GM23338 (cell line): ENCODE data around the gene NBEAL2. TPM values are rescaled to one million over a fixed set of nuclear protein-coding genes. Genes with fewer than 3 reads are reported as not detected.

Experiments used
- ATAC-seq: fragments of 200-7000 bp; cut with Tn5 transposase; 3 replicates; pipeline ENCODE4 v1.9.1; 2020
- DNase-seq: peaks from one replicate; pipeline ENCODE4 v3.0.0-alpha.2; 2015; ENCODE audit warnings: low spot score
- H2AFZ ChIP-seq: fragments of 200-600 bp; sonication (generic); 2 replicates; pipeline ENCODE4 v1.8.0; 2016; ENCODE audit warnings: antibody characterized with exemption, mild to moderate bottlenecking, moderate library complexity
- H3F3A ChIP-seq: fragments of 200-600 bp; sonication (generic); replicated peaks from 2 replicates; pipeline ENCODE4 v1.8.0; 2017; ENCODE audit warnings: antibody characterized with exemption, mixed run types, low read depth
- H3K27ac ChIP-seq: fragments of 200-600 bp; sonication (generic); 2 replicates; pipeline ENCODE4 v1.6.1; 2016; ENCODE audit warnings: low read depth
- H3K27me3 ChIP-seq: fragments of 200-600 bp; sonication (generic); 2 replicates; pipeline ENCODE4 v1.8.0; 2016; ENCODE audit warnings: mild to moderate bottlenecking, mixed run types, moderate library complexity; ENCODE audit not compliant: insufficient read depth
- H3K36me3 ChIP-seq: fragments of 200-600 bp; sonication (generic); 2 replicates; pipeline ENCODE4 v1.8.0; 2016; ENCODE audit warnings: mild to moderate bottlenecking; ENCODE audit not compliant: insufficient read depth
- H3K4me1 ChIP-seq: fragments of 200-600 bp; sonication (generic); 2 replicates; pipeline ENCODE4 v1.8.0; 2016; ENCODE audit warnings: mild to moderate bottlenecking, moderate library complexity; ENCODE audit not compliant: insufficient read depth
- H3K4me2 ChIP-seq: fragments of 200-600 bp; sonication (generic); 2 replicates; pipeline ENCODE4 v1.7.1; 2017; ENCODE audit warnings: mixed run types
- H3K4me3 ChIP-seq: fragments of 200-600 bp; sonication (generic); 2 replicates; pipeline ENCODE4 v1.6.1; 2016; ENCODE audit warnings: mixed run types
- H3K79me2 ChIP-seq: fragments of 200-600 bp; sonication (generic); replicated peaks from 2 replicates; pipeline ENCODE4 v1.8.0; 2017; ENCODE audit warnings: mild to moderate bottlenecking; ENCODE audit not compliant: insufficient read depth
- H3K9me2 ChIP-seq: fragments of 200-600 bp; sonication (generic); 2 replicates; pipeline ENCODE4 v1.8.0; 2017; ENCODE audit not compliant: insufficient read depth
- H4K20me1 ChIP-seq: fragments of 200-600 bp; sonication (generic); replicated peaks from 2 replicates; pipeline ENCODE4 v1.8.0; 2017; ENCODE audit warnings: mild to moderate bottlenecking; ENCODE audit not compliant: insufficient read depth
- H3K27ac Mint-ChIP-seq: 2 replicates; pipeline ENCODE4 v1.8.0; 2020; ENCODE audit warnings: inconsistent platforms, mild to moderate bottlenecking, moderate library complexity, mixed read lengths
- H3K27me3 Mint-ChIP-seq: 3 replicates; pipeline ENCODE4 v1.8.0; 2022; ENCODE audit warnings: low read depth, mild to moderate bottlenecking, moderate library complexity, mixed read lengths, inconsistent platforms; ENCODE audit not compliant: insufficient read depth, poor library complexity
- H3K36me3 Mint-ChIP-seq: 3 replicates; pipeline ENCODE4 v1.8.0; 2021; ENCODE audit warnings: low read depth, mild to moderate bottlenecking, inconsistent platforms, moderate library complexity, mixed read lengths
- H3K4me1 Mint-ChIP-seq: 3 replicates; pipeline ENCODE4 v1.8.0; 2020; ENCODE audit warnings: mild to moderate bottlenecking, inconsistent platforms, mixed read lengths
- H3K4me3 Mint-ChIP-seq: 3 replicates; pipeline ENCODE4 v1.8.0; 2021; ENCODE audit warnings: moderate library complexity, mild to moderate bottlenecking, inconsistent platforms, mixed read lengths
- H3K9me3 Mint-ChIP-seq: 3 replicates; pipeline ENCODE4 v1.8.0; 2020; ENCODE audit warnings: moderate library complexity, mild to moderate bottlenecking, inconsistent platforms, mixed read lengths
- CTCF ChIP-seq, 2 experiments: fragments of 200-600 bp in 1 of 2; sonication (generic) in 1 of 2; conservative IDR thresholded peaks; 2 replicates each; pipeline versions ENCODE4 v1.5.1 to v1.6.1; 2016 to 2017; ENCODE audit warnings: antibody characterized with exemption in 2 of 2, low read depth in 2 of 2, mild to moderate bottlenecking in 2 of 2, moderate library complexity in 1 of 2
- ETS1 ChIP-seq: IDR thresholded peaks from 2 replicates; pipeline ENCODE4 v1.6.1; 2016; ENCODE audit warnings: antibody characterized with exemption
- EZH2 ChIP-seq: fragments of 200-600 bp; sonication (generic); IDR thresholded peaks from one replicate; pipeline ENCODE4 v1.8.0; 2017; ENCODE audit warnings: antibody characterized with exemption, mild to moderate bottlenecking, low read depth; ENCODE audit not compliant: unreplicated experiment
- POLR2AphosphoS5 ChIP-seq: IDR thresholded peaks from 2 replicates; pipeline ENCODE4 v1.6.1; 2016; ENCODE audit warnings: antibody characterized with exemption, low read depth
- REST ChIP-seq: IDR thresholded peaks from one replicate; pipeline ENCODE4 v1.6.1; 2018; ENCODE audit warnings: antibody characterized with exemption; ENCODE audit not compliant: unreplicated experiment
- STAT1 ChIP-seq: IDR thresholded peaks from one replicate; pipeline ENCODE4 v1.6.1; 2016; ENCODE audit warnings: antibody characterized with exemption; ENCODE audit not compliant: unreplicated experiment
- ZNF114 ChIP-seq: fragments of 250-450 bp; sonication (Bioruptor Pico); IDR thresholded peaks from 2 replicates; pipeline ENCODE4 v1.5.0; 2020; ENCODE audit warnings: mild to moderate bottlenecking, moderate library complexity
- ZNF331 ChIP-seq: fragments of 250-450 bp; sonication (Bioruptor Pico); IDR thresholded peaks from 2 replicates; pipeline ENCODE4 v1.5.0; 2020; ENCODE audit warnings: low read depth, mild to moderate bottlenecking, moderate library complexity
- polyA plus RNA-seq: library from polyadenylated mRNA; unstranded; fragments of >200 nt; fragmentation: Nextera tagmentation; extraction: Ambion mirVana; gene quantifications from 2 replicates; pipeline ENCODE4 v1.2.1, GENCODE V29; 2016
- total RNA-seq: library from RNA; depleted of rRNA; stranded (reverse); fragments of >200 nt; shearing (Covaris generic); gene quantifications from 2 replicates; pipeline ENCODE4 v1.2.3, GENCODE V29; 2014

NBEAL2 gene
- total and polyA plus RNA-seq, 2 experiments from 2014 or later = 13.5 to 79.9 TPM

- H3K36me3 ChIP-seq = no peaks in the 10 kb centered on the region; the same call in 1 of the 2 replicates
- Mint-ChIP-seq H3K4me1 (peaks cover 42% of the 10 kb centered on the region), H3K9me3 (no peaks in the 10 kb centered on the region), H3K4me3 (no peak overlapping the region), H3K27ac (no peak overlapping the region), H3K27me3 (peaks cover 3% of the 10 kb centered on the region), H3K36me3 (peaks cover 8% of the 10 kb centered on the region; the same call in 1 of the 3 replicates)
- H4K20me1 ChIP-seq = peaks cover 44% of the 10 kb centered on the region
- no peak overlapping the region for H2AFZ ChIP-seq
- no peak overlapping the region for H3K4me3 ChIP-seq
- 0 out of 2 replicates have a peak, but pooled peaks cover 7% of the 10 kb centered on the region for H3F3A ChIP-seq
- peaks cover 12% of the 10 kb centered on the region; the same call in 1 of the 2 replicates for H3K4me1 ChIP-seq
- H3K27me3 ChIP-seq = no peaks in the 10 kb centered on the region
- DNase-seq = no peak
- TF ChIP-seq REST (no peak), CTCF (conservative IDR thresholded peaks at IDR 0.05; ENCODE audit: low read depth in 2 of 2) (peak in 1 of 2 experiments; percentile 19; a peak in 2 of 4 replicates)
- peaks cover 77% of the 10 kb centered on the region for H3K79me2 ChIP-seq
- H3K9me2 ChIP-seq = no peaks in the 10 kb centered on the region
- H3K4me2 ChIP-seq = no peak overlapping the region
- no peak for ATAC-seq
- H3K27ac ChIP-seq = no peak overlapping the region
These were observed 46.8 kb upstream of the NBEAL2 start for GRCh38 chr3:46932455-46933225.

- Histone ChIP-seq H3K4me2 (no peak overlapping the region), H2AFZ (no peak overlapping the region), H4K20me1 (peaks cover 48% of the 10 kb centered on the region), H3K4me3 (no peak overlapping the region), H3K9me2 (no peaks in the 10 kb centered on the region), H3K36me3 (no peaks in the 10 kb centered on the region; the same call in 1 of the 2 replicates), H3K4me1 (peaks cover 12% of the 10 kb centered on the region; the same call in 1 of the 2 replicates), H3K27me3 (no peaks in the 10 kb centered on the region), H3K27ac (no peak overlapping the region), H3K79me2 (peaks cover 76% of the 10 kb centered on the region), H3F3A (0 out of 2 replicates have a peak, but pooled peaks cover 7% of the 10 kb centered on the region)
- H3K27ac Mint-ChIP-seq = no peak overlapping the region; the same call in 1 of the 2 replicates
- peaks cover 3% of the 10 kb centered on the region for H3K27me3 Mint-ChIP-seq
- H3K4me1 Mint-ChIP-seq = peaks cover 42% of the 10 kb centered on the region
- DNase-seq (no peak), ATAC-seq (no peak)
- no peak overlapping the region for H3K4me3 Mint-ChIP-seq
- no peaks in the 10 kb centered on the region for H3K9me3 Mint-ChIP-seq
- H3K36me3 Mint-ChIP-seq = peaks cover 14% of the 10 kb centered on the region
- no peak for TF ChIP-seq ETS1
- TF ChIP-seq ZNF114 (CRISPR knock-in tag) = no peak
- no peak for TF ChIP-seq EZH2
- no peak for TF ChIP-seq CTCF (conservative IDR thresholded peaks at IDR 0.05; ENCODE audit: low read depth in 2 of 2)
- TF ChIP-seq REST = no peak
- TF ChIP-seq ZNF331 = no peak
- no peak for TF ChIP-seq STAT1
- no peak for TF ChIP-seq POLR2AphosphoS5
These were observed 46.2 kb upstream of the NBEAL2 start for GRCh38 chr3:46933261-46933660.
